ENCODE results near the gene MUC3A.

DNA sequence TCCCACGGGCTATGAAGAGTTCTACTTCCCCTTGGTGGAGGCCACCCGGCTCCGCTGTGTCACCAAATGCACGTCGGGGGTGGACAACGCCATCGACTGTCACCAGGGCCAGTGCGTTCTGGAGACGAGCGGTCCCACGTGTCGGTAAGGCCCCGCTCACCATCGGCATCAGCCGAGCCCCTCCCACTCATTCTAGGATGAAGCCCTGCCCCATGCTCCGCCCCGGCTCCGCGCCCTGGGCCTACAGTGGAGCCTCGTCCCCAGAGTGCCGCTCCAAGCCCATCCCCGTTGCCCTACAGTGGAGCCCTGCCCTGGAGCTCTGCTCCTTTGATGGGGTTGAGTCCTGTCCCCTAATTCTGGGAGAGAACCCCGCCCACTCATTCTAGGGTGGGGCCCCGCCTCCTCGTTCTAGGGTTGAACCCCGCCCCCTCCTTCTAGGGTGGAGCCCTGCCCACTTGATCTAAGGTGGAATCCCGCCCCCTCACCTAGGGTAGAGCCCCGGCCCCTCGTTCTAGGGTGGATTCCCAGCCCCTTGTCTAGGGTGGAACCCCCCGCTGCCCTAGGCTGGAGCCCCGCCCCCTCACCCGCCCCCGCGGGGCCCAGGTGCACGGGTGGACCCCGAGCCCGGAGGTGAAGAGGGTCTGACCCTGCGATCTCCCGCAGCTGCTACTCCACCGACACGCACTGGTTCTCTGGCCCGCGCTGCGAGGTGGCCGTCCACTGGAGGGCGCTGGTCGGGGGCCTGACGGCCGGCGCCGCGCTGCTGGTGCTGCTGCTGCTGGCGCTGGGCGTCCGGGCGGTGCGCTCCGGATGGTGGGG, 16.6 kb downstream of the MUC3A start:
- TF ChIP-seq, protein P1, sequence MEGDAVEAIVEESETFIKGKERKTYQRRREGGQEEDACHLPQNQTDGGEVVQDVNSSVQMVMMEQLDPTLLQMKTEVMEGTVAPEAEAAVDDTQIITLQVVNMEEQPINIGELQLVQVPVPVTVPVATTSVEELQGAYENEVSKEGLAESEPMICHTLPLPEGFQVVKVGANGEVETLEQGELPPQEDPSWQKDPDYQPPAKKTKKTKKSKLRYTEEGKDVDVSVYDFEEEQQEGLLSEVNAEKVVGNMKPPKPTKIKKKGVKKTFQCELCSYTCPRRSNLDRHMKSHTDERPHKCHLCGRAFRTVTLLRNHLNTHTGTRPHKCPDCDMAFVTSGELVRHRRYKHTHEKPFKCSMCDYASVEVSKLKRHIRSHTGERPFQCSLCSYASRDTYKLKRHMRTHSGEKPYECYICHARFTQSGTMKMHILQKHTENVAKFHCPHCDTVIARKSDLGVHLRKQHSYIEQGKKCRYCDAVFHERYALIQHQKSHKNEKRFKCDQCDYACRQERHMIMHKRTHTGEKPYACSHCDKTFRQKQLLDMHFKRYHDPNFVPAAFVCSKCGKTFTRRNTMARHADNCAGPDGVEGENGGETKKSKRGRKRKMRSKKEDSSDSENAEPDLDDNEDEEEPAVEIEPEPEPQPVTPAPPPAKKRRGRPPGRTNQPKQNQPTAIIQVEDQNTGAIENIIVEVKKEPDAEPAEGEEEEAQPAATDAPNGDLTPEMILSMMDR (IDR thresholded peaks at IDR 0.05 in 2 of 3, conservative IDR thresholded peaks at IDR 0.05 in 1 of 3; ENCODE audit: control insufficient read depth in 2 of 3, extremely low read depth in 1 of 3, insufficient read depth in 1 of 3, low read depth in 3 of 3, low read length in 3 of 3): peak; percentile 64 to 81 (median 80)
- no peak for TF ChIP-seq ZNF384 (IDR thresholded peaks at IDR 0.05; ENCODE audit: borderline replicate concordance, low read depth, low read length)
- TF ChIP-seq WRNIP1 (IDR thresholded peaks at IDR 0.05; ENCODE audit: borderline replicate concordance, low read depth, low read length): no peak
- TF ChIP-seq POLR2A (IDR thresholded peaks at IDR 0.05; ENCODE audit: low read depth, low read length): no peak
- TF ChIP-seq RFX5 (IDR thresholded peaks at IDR 0.05; ENCODE audit: low read depth, low read length): no peak
- TF ChIP-seq, protein P2, sequence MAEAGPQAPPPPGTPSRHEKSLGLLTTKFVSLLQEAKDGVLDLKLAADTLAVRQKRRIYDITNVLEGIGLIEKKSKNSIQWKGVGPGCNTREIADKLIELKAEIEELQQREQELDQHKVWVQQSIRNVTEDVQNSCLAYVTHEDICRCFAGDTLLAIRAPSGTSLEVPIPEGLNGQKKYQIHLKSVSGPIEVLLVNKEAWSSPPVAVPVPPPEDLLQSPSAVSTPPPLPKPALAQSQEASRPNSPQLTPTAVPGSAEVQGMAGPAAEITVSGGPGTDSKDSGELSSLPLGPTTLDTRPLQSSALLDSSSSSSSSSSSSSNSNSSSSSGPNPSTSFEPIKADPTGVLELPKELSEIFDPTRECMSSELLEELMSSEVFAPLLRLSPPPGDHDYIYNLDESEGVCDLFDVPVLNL (IDR thresholded peaks at IDR 0.05; ENCODE audit: low read depth, low read length): no peak
- TF ChIP-seq MXI1 (IDR thresholded peaks at IDR 0.05; ENCODE audit: low read depth, low read length): no peak; the same call in 1 of the 2 replicates
- TF ChIP-seq, protein P3, sequence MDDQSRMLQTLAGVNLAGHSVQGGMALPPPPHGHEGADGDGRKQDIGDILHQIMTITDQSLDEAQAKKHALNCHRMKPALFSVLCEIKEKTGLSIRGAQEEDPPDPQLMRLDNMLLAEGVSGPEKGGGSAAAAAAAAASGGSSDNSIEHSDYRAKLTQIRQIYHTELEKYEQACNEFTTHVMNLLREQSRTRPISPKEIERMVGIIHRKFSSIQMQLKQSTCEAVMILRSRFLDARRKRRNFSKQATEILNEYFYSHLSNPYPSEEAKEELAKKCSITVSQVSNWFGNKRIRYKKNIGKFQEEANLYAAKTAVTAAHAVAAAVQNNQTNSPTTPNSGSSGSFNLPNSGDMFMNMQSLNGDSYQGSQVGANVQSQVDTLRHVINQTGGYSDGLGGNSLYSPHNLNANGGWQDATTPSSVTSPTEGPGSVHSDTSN (IDR thresholded peaks at IDR 0.05; ENCODE audit: insufficient replicate concordance, low read depth, low read length): no peak
- no peak for TF ChIP-seq FOXK2 (IDR thresholded peaks at IDR 0.05)
- TF ChIP-seq CBX3 (IDR thresholded peaks at IDR 0.05; ENCODE audit: borderline replicate concordance, low read depth): no peak
